Activated T-helper 1 cell treated with anti-CD3 and anti-CD28 coated beads, Interleukin-12 subunit alpha, Interleukin-12 subunit beta, Interleukin-2, Interleukin-4 antibody, amounts not matched to agents 30 ng/mL and 10 ng/mL and 1 ng/mL, durations not matched to agents 14 hours and 24 hours and 36 hours (primary cell): ENCODE results near the gene APOL2. TPM values are rescaled to one million over a fixed set of nuclear protein-coding genes. Genes with fewer than 3 reads are reported as not detected.
"Not testable (repeated sequence)": the region's sequence is repeated elsewhere in the genome, so short reads cannot be mapped to it uniquely, and the experiment has no call there.

Experiments used
- DNase-seq: peaks from one replicate; pipeline ENCODE4 v3.0.0; 2021; ENCODE audit warnings: low spot score
- H3K27ac Mint-ChIP-seq: one replicate; pipeline ENCODE4 v1.8.0; 2021; ENCODE audit warnings: mild to moderate bottlenecking, mixed read lengths
- H3K27me3 Mint-ChIP-seq: one replicate; pipeline ENCODE4 v1.8.0; 2022; ENCODE audit warnings: mild to moderate bottlenecking, moderate library complexity, mixed read lengths; ENCODE audit not compliant: insufficient read depth
- H3K36me3 Mint-ChIP-seq: one replicate; pipeline ENCODE4 v1.8.0; 2021; ENCODE audit warnings: low read depth, mixed read lengths
- H3K4me1 Mint-ChIP-seq: one replicate; pipeline ENCODE4 v1.8.0; 2021; ENCODE audit warnings: low read depth, mixed read lengths
- H3K4me3 Mint-ChIP-seq: one replicate; pipeline ENCODE4 v1.8.0; 2021; ENCODE audit warnings: mild to moderate bottlenecking, moderate library complexity, mixed read lengths
- H3K9me3 Mint-ChIP-seq: one replicate; pipeline ENCODE4 v1.8.0; 2021; ENCODE audit warnings: mixed read lengths
- intact Hi-C: fragments of 100-400 bp; cut with micrococcal nuclease; formaldehyde crosslinking; loops from one replicate; pipeline ENCODE4 v1.15.1; 2024
- total RNA-seq: library from RNA; stranded (reverse); gene quantifications from 2 replicates; pipeline ENCODE4 v1.2.3, GENCODE V29; 2022

APOL2 gene
- total RNA-seq, 1 donor from 2014 or later = 54.4 TPM

- no peaks in the 10 kb centered on the region for H3K4me1 Mint-ChIP-seq
- DNase-seq = no peak
- H3K9me3 Mint-ChIP-seq = peaks cover 10% of the 10 kb centered on the region
- H3K36me3 Mint-ChIP-seq = no peaks in the 10 kb centered on the region
- intact Hi-C loops = no loop called here
- no peak overlapping the region for H3K27ac Mint-ChIP-seq
- H3K4me3 Mint-ChIP-seq = peak overlapping the region; percentile 25
- peaks cover 12% of the 10 kb centered on the region for H3K27me3 Mint-ChIP-seq
Observed at GRCh38 chr22:36204632-36205015, 34.7 kb downstream of the APOL2 start.

DNA sequence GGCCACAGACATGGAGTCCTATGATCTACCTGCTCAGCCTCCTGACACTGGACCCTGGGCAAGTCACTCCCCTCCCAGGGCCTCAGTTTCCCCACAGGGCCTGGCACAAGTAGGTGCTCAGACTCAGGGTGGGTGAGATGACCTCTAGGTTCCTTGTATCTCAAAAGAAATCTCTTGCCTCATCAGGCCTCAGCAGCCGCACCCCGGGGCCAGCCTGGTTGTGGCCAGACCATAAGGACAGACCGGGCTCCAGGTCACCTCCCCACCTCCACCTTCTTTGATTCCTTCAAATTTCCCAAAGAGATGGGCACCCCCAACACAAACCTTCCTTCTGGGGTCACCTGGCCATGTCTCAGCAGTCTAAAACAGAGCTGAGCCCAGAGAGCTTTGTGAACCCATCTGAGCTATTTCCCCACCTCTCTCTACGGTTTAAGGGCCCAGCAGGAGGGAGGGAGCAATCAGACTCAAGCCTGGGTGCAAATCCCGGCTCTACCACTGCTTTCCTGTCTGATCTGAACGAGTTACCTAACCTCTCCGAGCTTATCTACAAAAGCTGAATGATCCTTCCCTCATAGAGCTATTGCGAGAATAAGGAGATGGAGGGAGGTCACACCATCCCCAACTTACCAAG is 35.2 kb downstream of the APOL2 start:
- no peak for DNase-seq
- Mint-ChIP-seq H3K4me3 (peak overlapping the region; percentile 25), H3K4me1 (no peaks in the 10 kb centered on the region), H3K27ac (no peak overlapping the region), H3K9me3 (peaks cover 6% of the 10 kb centered on the region), H3K36me3 (no peaks in the 10 kb centered on the region), H3K27me3 (peaks cover 10% of the 10 kb centered on the region)
- intact Hi-C loops = no loop called here

DNA sequence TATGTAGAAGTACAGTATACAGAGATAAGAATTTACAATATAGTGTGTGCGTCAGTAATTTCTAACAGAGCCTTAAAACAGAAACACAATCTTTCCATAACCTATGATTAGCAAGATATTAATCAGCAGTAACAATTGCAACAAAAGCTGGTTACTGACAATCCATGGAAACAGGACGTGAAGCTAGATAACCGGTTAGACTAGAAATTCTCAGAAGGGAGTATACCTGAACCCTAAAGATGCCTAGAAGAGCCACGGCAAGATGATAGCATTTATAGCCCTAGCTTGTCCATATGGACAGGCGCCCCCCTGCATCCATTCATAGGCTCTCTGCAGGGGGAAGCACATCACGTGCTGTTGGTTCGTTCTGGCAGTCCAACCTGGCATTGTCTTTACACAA is 35.9 kb downstream of the APOL2 start:
- H3K36me3 Mint-ChIP-seq, H3K27me3 Mint-ChIP-seq, H3K27ac Mint-ChIP-seq, intact Hi-C loops, H3K4me1 Mint-ChIP-seq, DNase-seq, H3K9me3 Mint-ChIP-seq, H3K4me3 Mint-ChIP-seq: not testable (repeated sequence)

- H3K27ac Mint-ChIP-seq, H3K4me3 Mint-ChIP-seq, intact Hi-C loops, H3K4me1 Mint-ChIP-seq, H3K27me3 Mint-ChIP-seq, H3K9me3 Mint-ChIP-seq, DNase-seq, H3K36me3 Mint-ChIP-seq: not testable (repeated sequence)
Observed at GRCh38 chr22:36202906-36203305, 36.4 kb downstream of the APOL2 start.

DNA sequence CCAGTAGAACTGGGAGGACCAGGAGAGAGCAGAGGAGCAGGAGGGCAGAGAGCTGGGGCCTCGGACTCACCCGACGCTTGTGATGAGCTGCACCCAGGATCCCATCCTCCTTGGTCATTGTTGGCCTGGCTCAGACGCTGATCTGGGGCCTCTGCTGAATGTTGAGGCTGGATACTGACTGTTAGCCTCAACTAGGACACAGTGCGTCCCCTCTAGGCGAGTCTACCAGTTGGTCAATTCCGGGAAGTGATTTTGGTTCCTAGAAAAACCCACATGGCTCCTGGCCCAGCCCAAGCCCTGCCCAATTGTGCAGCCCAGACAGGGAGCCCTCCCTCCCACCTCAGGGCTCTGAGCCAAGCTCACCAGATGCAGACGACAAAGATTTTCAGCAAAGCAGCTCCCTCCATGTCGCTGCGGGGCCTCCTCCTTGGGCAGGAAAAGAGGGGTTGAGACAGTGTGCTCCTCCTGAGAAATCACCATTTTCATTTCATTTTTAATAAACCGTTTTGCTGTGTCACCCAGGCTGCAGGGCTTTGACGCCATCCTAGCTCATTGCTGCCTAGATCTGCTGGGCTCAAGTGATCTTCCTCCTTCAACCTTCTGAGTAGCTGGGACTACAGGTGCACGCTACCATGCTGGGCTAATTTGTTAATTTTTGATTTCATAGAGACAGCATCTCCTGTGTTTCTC is 37.6 kb downstream of the APOL2 start, which contains the start of gene APOL4:
APOL4 (minus strand) TSS at position 180 of the 690 bp plus-strand sequence; CDS start at position 105, 75 bp downstream.
- no peak within 1 kb of the TSS for H3K27ac Mint-ChIP-seq
- intact Hi-C loops = no loop called here
- no peak for DNase-seq
- no peaks in the 10 kb centered on the region for H3K9me3 Mint-ChIP-seq
- peaks cover 16% of the 10 kb centered on the region for H3K4me1 Mint-ChIP-seq
- peaks cover 7% of the 10 kb centered on the region for H3K27me3 Mint-ChIP-seq
- no peaks in the 10 kb centered on the region for H3K36me3 Mint-ChIP-seq
- no peak within 1 kb of the TSS for H3K4me3 Mint-ChIP-seq

GRCh38 chr22:36201025-36201424 is 38.3 kb downstream of the APOL2 start:
- H3K36me3 Mint-ChIP-seq, intact Hi-C loops, H3K27ac Mint-ChIP-seq, H3K4me3 Mint-ChIP-seq, H3K9me3 Mint-ChIP-seq, H3K27me3 Mint-ChIP-seq, DNase-seq: not testable (repeated sequence)
- peaks cover 16% of the 10 kb centered on the region for H3K4me1 Mint-ChIP-seq

GRCh38 chr22:36199001-36199551 is 40.3 kb downstream of the APOL2 start:
- H3K4me3 Mint-ChIP-seq = no peak overlapping the region
- H3K4me1 Mint-ChIP-seq = peaks cover 16% of the 10 kb centered on the region
- no peaks in the 10 kb centered on the region for H3K36me3 Mint-ChIP-seq
- H3K27me3 Mint-ChIP-seq = peaks cover 9% of the 10 kb centered on the region
- DNase-seq = no peak
- H3K9me3 Mint-ChIP-seq = no peaks in the 10 kb centered on the region
- H3K27ac Mint-ChIP-seq = peak overlapping the region; percentile 32
- intact Hi-C loops = no loop called here

DNA sequence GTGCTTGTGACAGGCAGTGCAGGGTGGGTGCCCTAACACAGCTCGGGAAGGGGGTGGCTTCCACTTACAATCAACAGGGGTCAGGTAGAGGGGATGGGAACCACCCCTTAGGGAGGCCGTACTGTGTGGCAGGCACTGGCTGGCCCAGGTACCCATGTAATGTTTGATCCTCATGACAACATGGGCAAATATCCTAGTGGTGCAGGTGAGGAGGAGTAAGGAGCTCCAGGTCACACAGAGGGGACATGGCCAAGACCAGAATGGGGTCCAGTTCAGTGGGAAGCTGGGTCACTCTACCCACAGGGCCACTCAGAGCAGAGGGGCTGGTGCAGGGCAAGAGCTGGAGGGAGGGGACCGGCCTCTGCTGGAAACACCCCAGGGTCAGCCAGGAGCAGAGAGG is 40.8 kb downstream of the APOL2 start:
- Mint-ChIP-seq H3K4me3 (no peak overlapping the region), H3K4me1 (peaks cover 16% of the 10 kb centered on the region), H3K36me3 (no peaks in the 10 kb centered on the region), H3K27ac (no peak overlapping the region), H3K9me3 (no peaks in the 10 kb centered on the region), H3K27me3 (peaks cover 9% of the 10 kb centered on the region)
- DNase-seq = no peak
- intact Hi-C loops = no loop called here

- Mint-ChIP-seq H3K36me3 (no peaks in the 10 kb centered on the region), H3K4me3 (no peak overlapping the region), H3K27ac (peak overlapping the region; percentile 24), H3K4me1 (peaks cover 16% of the 10 kb centered on the region), H3K27me3 (peaks cover 9% of the 10 kb centered on the region), H3K9me3 (no peaks in the 10 kb centered on the region)
- intact Hi-C loops = no loop called here
- no peak for DNase-seq
Observed at GRCh38 chr22:36197514-36198146, 41.7 kb downstream of the APOL2 start.

- DNase-seq = no peak
- no peak overlapping the region for H3K27ac Mint-ChIP-seq
- intact Hi-C loops = no loop called here
- no peak overlapping the region for H3K4me3 Mint-ChIP-seq
- H3K36me3 Mint-ChIP-seq = no peaks in the 10 kb centered on the region
- H3K9me3 Mint-ChIP-seq = no peaks in the 10 kb centered on the region
- peaks cover 16% of the 10 kb centered on the region for H3K4me1 Mint-ChIP-seq
- H3K27me3 Mint-ChIP-seq = peaks cover 11% of the 10 kb centered on the region
Observed at GRCh38 chr22:36197065-36197440, 42.3 kb downstream of the APOL2 start.

DNA sequence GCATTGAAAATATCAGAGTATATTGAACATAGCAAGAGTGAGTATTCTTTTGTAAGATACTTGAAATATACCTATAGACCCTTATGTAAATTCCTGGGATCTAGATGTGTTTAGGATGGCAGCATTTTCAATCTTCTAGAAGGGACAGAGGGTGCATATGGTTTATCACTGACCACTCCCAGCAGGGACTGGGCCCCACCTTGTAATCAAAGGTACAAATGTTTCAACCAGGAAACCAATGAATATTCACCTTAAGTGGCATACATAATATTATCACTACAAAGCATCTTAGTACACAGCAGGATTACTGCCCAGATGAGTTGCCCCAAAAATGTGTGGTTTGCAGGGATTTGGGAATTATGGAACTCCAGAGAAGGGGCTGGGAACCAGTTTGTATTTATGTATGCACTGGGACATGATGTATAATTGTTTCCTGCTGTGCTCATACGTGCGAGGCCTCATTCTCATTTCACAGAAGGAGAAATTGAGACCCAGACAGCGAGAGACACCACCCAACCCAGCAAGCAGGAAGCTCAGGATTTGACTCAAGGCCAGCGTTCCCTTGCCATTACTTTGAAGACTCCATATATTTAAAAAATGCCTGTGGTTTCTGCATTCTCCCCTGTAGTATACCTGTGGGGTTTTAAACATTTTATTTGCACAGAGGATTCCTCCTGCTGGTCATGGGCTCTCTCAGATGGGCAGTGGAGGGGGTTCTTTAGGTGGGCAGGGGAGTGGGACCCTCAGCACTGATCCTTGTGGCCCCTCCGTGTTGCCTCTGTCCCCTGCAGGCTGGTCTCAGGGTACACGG is 42.9 kb downstream of the APOL2 start:
- no peak overlapping the region for H3K27ac Mint-ChIP-seq
- no peak for DNase-seq
- H3K4me1 Mint-ChIP-seq = peaks cover 16% of the 10 kb centered on the region
- no peaks in the 10 kb centered on the region for H3K36me3 Mint-ChIP-seq
- H3K4me3 Mint-ChIP-seq = no peak overlapping the region
- H3K9me3 Mint-ChIP-seq = no peaks in the 10 kb centered on the region
- intact Hi-C loops = no loop called here
- H3K27me3 Mint-ChIP-seq = peaks cover 13% of the 10 kb centered on the region

DNA sequence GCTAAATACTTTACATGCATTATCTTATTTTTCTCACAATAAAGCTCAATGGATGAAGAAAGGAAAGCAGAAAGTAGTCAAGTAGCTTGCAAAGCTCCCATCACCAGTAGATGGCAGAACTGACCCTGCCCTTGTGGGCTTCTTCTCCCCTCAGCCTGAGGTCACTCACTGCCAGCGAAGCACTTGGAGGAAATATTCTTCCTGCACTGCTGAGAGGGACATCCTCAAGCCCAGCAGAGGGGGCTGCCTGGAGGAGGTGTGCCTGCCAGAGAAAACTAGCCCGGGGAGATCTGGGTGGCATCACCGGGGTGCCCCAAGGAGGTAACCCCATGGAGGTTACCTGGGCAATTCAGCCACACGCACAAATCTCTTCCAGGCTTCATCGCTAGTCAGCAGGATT is 44.4 kb downstream of the APOL2 start:
- peak; percentile 14 for DNase-seq
- Mint-ChIP-seq H3K9me3 (no peaks in the 10 kb centered on the region), H3K4me3 (no peak overlapping the region), H3K36me3 (no peaks in the 10 kb centered on the region), H3K27ac (no peak overlapping the region), H3K27me3 (peaks cover 7% of the 10 kb centered on the region), H3K4me1 (peaks cover 16% of the 10 kb centered on the region)
- intact Hi-C loops = loop anchor here (1.0 kb wide), 1 partner anchor 82 kb away; no protein-coding TSS in a partner anchor
